K562 (cell line): ENCODE results near the gene CHCHD6.

Source experiments
- CBX8 ChIP-seq: fragments of 200-600 bp; sonication (generic); IDR thresholded peaks from 2 replicates; pipeline ENCODE4 v1.6.1; 2012; ENCODE audit warnings: borderline replicate concordance, mixed run types, low read depth, mild to moderate bottlenecking, moderate library complexity, mixed read lengths, low read length, control low read depth, inconsistent platforms; ENCODE audit not compliant: poor library complexity, severe bottlenecking; ENCODE audit errors: extremely low read depth
- MED1 ChIP-seq: sonication (generic); formaldehyde crosslinking; IDR thresholded peaks from 2 replicates; pipeline ENCODE4 v1.8.1; 2023; ENCODE audit warnings: missing genetic modification reagents, borderline replicate concordance
- NFRKB ChIP-seq: fragments of 450-650 bp; IDR thresholded peaks from 2 replicates; pipeline ENCODE4 v1.6.1; 2016; ENCODE audit warnings: low read depth
- ZNF740 ChIP-seq, 3 experiments: fragments of 200-800 bp in 1 of 3; sonication (Bioruptor generic) in 1 of 3; sonication (generic) in 1 of 3; formaldehyde crosslinking in 1 of 3; IDR thresholded peaks; 2 replicates each; pipeline versions ENCODE4 v1.6.1 to v1.8.0; 2016 to 2022; ENCODE audit warnings: mild to moderate bottlenecking in 2 of 3, missing compliant biosample characterization in 2 of 3, missing genetic modification characterization in 2 of 3, missing genetic modification reagents in 1 of 3
- TF ChIP-seq, protein P1 (sequence below), 3 experiments: IDR thresholded peaks in 2 of 3; conservative IDR thresholded peaks in 1 of 3; 2 replicates each; pipeline ENCODE4 v1.5.1; 2011 to 2012; ENCODE audit warnings: low read length in 3 of 3, mild to moderate bottlenecking in 3 of 3, control low read depth in 2 of 3, improper control_type of control experiment in 1 of 3, inconsistent platforms in 1 of 3, low read depth in 1 of 3, mixed read lengths in 1 of 3, moderate library complexity in 1 of 3; ENCODE audit not compliant: insufficient read depth in 2 of 3

- no peak for TF ChIP-seq CBX8
- TF ChIP-seq ZNF740 (CRISPR knock-in tag; IDR thresholded peaks at IDR 0.05) = no peak
- TF ChIP-seq ZNF740 (tag; IDR thresholded peaks at IDR 0.05) = no peak
- TF ChIP-seq, protein P1, sequence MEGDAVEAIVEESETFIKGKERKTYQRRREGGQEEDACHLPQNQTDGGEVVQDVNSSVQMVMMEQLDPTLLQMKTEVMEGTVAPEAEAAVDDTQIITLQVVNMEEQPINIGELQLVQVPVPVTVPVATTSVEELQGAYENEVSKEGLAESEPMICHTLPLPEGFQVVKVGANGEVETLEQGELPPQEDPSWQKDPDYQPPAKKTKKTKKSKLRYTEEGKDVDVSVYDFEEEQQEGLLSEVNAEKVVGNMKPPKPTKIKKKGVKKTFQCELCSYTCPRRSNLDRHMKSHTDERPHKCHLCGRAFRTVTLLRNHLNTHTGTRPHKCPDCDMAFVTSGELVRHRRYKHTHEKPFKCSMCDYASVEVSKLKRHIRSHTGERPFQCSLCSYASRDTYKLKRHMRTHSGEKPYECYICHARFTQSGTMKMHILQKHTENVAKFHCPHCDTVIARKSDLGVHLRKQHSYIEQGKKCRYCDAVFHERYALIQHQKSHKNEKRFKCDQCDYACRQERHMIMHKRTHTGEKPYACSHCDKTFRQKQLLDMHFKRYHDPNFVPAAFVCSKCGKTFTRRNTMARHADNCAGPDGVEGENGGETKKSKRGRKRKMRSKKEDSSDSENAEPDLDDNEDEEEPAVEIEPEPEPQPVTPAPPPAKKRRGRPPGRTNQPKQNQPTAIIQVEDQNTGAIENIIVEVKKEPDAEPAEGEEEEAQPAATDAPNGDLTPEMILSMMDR (IDR thresholded peaks at IDR 0.05 in 2 of 3, conservative IDR thresholded peaks at IDR 0.05 in 1 of 3; ENCODE audit: insufficient read depth in 2 of 3, low read depth in 1 of 3, low read length in 3 of 3) = no peak
- TF ChIP-seq NFRKB = no peak
- TF ChIP-seq MED1 = no peak
Observed at GRCh38 chr3:126959136-126959920, 255.3 kb downstream of the CHCHD6 start.
